HG03196 (cell line): ENCODE data around the gene BSX.

Source experiments
- ATAC-seq: cut with Tn5 transposase; IDR thresholded peaks from one replicate; pipeline ENCODE4 v1.9.1; 2021; ENCODE audit not compliant: unreplicated experiment

The BSX gene

DNA sequence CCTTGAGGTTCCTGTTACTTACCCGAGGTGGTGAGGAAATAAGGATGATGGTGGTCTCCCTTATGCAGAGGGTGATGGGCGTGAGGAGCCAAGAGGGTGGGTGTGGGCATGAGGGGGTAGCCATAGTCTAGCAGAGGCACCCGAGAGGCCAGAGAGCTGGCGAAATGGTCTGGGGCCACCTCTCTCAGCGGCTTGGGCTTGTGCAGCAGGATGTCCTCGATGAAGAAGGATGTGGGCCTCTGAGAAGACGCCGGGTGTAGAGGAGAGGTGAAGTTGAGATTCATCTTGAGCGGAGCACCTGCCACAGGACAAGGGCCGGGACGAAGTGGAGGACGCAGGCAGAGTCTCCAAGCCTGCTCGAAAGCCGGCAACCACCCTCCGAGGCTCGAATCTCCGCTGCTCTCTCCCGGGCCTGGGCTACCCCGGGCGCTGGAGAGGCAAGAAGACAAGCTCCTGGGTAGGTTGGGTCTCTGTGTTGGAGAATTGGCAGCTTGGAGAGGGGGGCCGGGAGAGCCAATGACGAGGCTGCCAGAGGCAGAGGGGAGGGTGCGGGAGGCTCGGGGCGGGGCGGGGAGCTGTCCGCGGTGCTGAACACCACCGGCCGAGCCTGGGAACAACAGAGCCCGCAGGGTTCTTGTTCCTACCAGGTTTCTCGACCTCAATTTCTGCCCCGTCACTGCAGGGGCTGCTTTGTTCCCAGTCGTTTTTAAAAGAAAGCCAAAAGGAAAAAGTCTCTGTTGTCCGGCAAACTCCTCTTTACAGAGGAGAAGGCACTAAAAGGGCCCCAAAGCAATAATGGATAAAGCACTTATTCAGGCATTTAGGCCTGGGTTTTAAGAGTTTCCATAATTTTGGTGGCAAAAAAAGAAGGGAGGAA lies at the start of gene BSX:
Gene BSX, minus strand, starts transcription at position 447 of the 877 bp plus-strand sequence. Its CDS starts 163 bp downstream, at position 284.
- no peak for ATAC-seq

DNA sequence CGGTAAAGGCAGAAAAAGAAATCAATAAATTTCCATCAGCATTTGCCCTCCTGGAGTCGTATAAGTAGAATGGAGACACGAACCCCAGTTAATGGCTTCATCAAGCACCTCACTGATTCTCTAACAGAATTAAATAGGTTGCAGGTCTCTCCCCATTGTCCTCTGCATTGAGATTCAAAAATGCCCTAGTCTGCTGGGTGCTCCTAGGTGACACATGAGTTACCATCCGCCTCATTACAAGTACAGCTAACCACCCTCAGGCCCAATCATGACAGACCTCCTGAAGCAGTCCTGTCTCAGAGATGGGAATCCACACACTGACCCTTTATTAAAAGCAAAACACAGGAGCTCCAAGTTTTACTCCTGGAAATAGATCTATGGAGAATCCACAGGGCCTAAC lies 48.9 kb upstream of the BSX start:
- ATAC-seq: no peak

GRCh38 chr11:123020968-123021367 lies 39.3 kb upstream of the BSX start:
- peak; percentile 71 for ATAC-seq

GRCh38 chr11:123018702-123019101 lies 37.1 kb upstream of the BSX start:
- ATAC-seq: no peak

DNA sequence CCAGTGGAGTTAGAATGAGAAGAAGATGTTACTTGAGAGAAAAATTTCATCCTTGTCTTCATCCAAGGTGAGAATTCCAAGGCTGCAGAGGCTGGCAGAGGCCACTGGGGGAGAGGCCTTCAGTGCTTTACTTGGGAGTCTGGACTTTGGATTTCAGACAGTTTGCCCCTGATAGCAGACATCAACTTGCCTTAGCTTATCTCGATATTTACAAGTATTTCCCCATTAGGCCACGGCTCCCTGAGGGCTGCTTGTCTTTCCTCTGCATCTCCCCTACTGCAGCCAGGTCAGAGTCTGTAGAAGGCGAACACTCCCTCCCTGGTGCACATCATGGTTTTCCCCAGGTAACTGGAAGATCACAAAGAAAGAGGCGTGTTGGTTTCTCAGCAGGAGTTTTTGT lies 29.9 kb upstream of the BSX start:
- no peak for ATAC-seq

- no peak for ATAC-seq
These were observed 25.4 kb upstream of the BSX start for GRCh38 chr11:123006860-123007542.

GRCh38 chr11:123000721-123001120 lies 19.1 kb upstream of the BSX start:
- no peak for ATAC-seq

- ATAC-seq: no peak
These were observed 17.2 kb upstream of the BSX start for GRCh38 chr11:122998727-122999366.

- ATAC-seq: no peak
These were observed 13.9 kb upstream of the BSX start for GRCh38 chr11:122995526-122995925.

- no peak for ATAC-seq
These were observed 2.8 kb upstream of the BSX start for GRCh38 chr11:122984186-122985011.

- no peak for ATAC-seq
These were observed 2.0 kb upstream of the BSX start for GRCh38 chr11:122983438-122984185.

GRCh38 chr11:122979815-122980595 lies 1.6 kb downstream of the BSX start:
- ATAC-seq: no peak

GRCh38 chr11:122979103-122979814 lies 2.4 kb downstream of the BSX start:
- no peak for ATAC-seq

- no peak for ATAC-seq
These were observed 3.4 kb downstream of the BSX start for GRCh38 chr11:122978299-122978620.

DNA sequence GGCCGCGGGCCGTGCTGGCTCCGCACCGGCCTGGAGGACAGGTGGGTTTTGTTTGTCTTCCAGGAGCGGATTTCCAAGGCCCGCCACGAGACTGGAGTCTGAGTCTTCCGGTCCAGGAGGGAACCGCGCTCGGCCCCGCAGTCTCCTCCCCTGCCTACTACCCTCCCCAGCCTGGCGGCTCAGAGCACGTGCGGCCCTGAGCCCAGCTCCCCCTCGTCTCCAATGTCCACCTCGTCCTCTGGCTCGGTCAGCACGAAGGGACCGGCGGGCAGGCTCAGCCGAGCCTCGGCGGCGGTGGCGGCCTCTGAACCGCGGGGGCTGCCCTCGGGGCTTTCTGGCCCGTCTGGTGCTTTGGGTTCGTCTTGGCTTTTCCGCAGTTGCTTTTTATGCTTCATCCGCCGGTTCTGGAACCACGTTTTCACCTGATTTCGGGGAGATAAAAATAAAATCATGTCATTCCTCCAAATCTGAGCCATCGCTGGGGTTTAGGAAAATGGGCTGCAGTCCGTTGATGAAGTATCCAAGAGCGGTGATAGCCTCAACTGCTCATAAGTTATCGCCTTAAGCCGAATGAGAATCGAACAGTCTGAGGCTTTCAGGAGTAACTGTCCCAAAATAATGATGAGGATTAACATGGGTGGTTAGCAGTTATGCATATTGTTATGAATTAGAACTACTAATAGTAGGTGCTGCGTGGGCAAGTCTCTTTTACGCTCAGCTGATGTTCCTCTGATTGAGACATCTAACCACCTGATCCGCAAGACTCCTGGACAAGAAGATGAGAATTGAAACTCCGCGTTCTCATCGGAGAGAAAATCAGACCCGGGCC lies 4.0 kb downstream of the BSX start:
- ATAC-seq: no peak

- no peak for ATAC-seq
These were observed 4.7 kb downstream of the BSX start for GRCh38 chr11:122976734-122977469.

DNA sequence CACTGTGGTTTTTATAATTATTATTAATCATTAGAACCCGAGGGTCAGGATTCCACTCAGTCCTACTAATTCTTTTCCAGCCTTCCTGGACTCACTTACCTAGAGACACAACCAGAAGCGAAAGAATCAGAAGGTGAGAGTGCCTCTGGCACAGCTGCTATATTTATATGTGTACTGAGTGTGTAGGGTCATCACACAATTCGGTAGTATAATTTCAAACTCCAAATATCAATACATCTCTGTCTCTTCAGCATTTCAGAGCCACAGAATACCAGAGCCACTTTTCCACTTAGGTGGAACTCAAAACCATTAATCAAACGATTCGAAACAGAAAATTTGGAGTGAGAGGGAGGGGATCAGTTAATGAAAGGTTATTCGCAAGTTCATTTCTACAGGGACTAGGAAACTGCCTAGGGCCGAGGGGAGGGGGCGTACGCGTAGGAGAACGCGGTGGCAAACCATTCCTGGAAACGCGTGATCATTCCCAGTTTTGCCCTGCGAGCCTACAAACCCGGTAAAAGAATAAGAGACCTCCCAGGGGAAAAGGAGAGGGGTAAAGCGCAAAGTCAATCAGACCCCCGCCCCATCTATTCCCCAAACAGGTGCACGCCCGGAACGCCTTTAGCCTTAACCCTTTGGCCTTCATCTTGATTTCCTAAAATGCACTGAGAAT lies 5.4 kb downstream of the BSX start:
- no peak for ATAC-seq
